Kidney (tissue), 14 donors: ENCODE measurements around the gene AFAP1L2. TPM values are rescaled to one million over a fixed set of nuclear protein-coding genes. Genes with fewer than 3 reads are reported as not detected.

Experiments
- DNase-seq, 5 donors: peaks; one replicate each; pipeline ENCODE4 v3.0.0-alpha.2; 2013 to 2020
- FAIRE-seq: peaks from 2 replicates; lab custom pipeline; 2012; peaks lifted over from hg19 to GRCh38; lab: Jason Lieb, UNC
- H3K27ac ChIP-seq, 2 donors: one replicate each; pipeline ENCODE4 v1.7.0; 2013; ENCODE audit warnings: low read depth in 2 of 2, low read length in 2 of 2, inconsistent platforms in 1 of 2
- H3K27me3 ChIP-seq: one replicate; pipeline ENCODE4 v1.7.1; 2013; ENCODE audit warnings: low read length, inconsistent platforms; ENCODE audit not compliant: control insufficient read depth, insufficient read depth
- H3K36me3 ChIP-seq, 3 donors: one replicate each; pipeline versions ENCODE4 v1.7.0 to v1.7.1; 2013; ENCODE audit warnings: low read length in 3 of 3, control low read depth in 1 of 3, inconsistent platforms in 1 of 3; ENCODE audit not compliant: insufficient read depth in 3 of 3, control insufficient read depth in 2 of 3
- H3K4me1 ChIP-seq, 3 donors: one replicate each; pipeline versions ENCODE4 v1.7.0 to v1.7.1; 2013; ENCODE audit warnings: low read length in 3 of 3, inconsistent platforms in 1 of 3, low read depth in 1 of 3; ENCODE audit not compliant: control insufficient read depth in 2 of 3, insufficient read depth in 2 of 3
- H3K4me3 ChIP-seq, 3 donors: one replicate each; pipeline versions ENCODE4 v1.7.0 to v1.8.1; 2013; ENCODE audit warnings: low read length in 3 of 3, control low read depth in 1 of 3, inconsistent platforms in 1 of 3
- H3K9ac ChIP-seq, 3 donors: one replicate each; pipeline versions ENCODE4 v1.7.0 to v1.7.1; 2013; ENCODE audit warnings: low read length in 3 of 3, control low read depth in 1 of 3, inconsistent platforms in 1 of 3
- H3K9me3 ChIP-seq, 3 donors: one replicate each; pipeline versions ENCODE4 v1.7.0 to v1.7.1; 2013; ENCODE audit warnings: low read length in 3 of 3, control low read depth in 1 of 3, inconsistent platforms in 1 of 3; ENCODE audit not compliant: control insufficient read depth in 2 of 3, insufficient read depth in 1 of 3
- intact Hi-C: fragments of 100-400 bp; cut with DNase I; formaldehyde crosslinking; loops from one replicate; pipeline ENCODE4 v1.11.1; 2022
- polyA plus RNA-seq: library from polyadenylated mRNA; stranded (reverse); fragments of 350-450 nt; fragmentation: Illumina TruSeq; extraction: RNeasy Lipid Tissue Mini Kit (QIAGEN cat#74804); gene quantifications from one replicate; pipeline ENCODE4 v1.2.3, GENCODE V29; 2014; ENCODE audit warnings: low read depth, low replicate concordance; ENCODE audit not compliant: insufficient read depth
- total RNA-seq: library from RNA; stranded (reverse); fragmentation: NEBNext Ultra II Directional; extraction: Animal tissue kit (Norgen Biotek cat#: 25700); gene quantifications from one replicate; pipeline ENCODE4 v1.2.1, GENCODE V29; 2021
- TF ChIP-seq, protein P1 (sequence below): IDR thresholded peaks from 3 replicates; pipeline ENCODE4 v1.5.1; 2012; ENCODE audit warnings: mild to moderate bottlenecking, moderate library complexity, borderline replicate concordance; ENCODE audit not compliant: insufficient read depth; ENCODE audit errors: extremely low read depth
- donor health status: control.
- donor health status: control.
- donor health status: control.
- donor health status: control.
- donor health status: control.
- donor health status: DM: yes; HTN: yes; CAD: no.
- donor health status: Normal renal cell carcinoma (clear cell type).

Gene AFAP1L2
- total and polyA plus RNA-seq, 2 donors from 2014 or later: 19.8 to 24.0 TPM

DNA sequence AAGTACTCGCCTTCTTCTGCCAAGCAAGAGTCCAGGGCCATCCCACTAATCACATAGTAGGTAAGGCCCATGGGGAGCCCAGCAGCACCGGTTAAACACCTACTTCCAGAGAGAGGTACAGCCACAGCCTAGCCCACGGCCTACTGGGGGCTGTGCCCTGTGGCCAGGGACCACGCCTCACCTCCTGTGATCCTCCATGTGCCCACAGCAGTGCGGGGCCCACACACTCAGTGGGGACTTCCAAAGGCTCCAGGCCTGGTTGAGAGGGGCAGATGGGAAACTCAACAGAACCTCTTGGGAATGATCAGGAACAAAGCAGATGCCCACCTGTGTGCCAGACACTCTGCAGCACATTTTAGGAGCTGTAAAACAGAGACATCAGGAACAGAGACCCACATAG is 19.7 kb downstream of the AFAP1L2 start:
- intact Hi-C loops: no loop called here
- no peaks in the 10 kb centered on the region for H3K27me3 ChIP-seq
- TF ChIP-seq, protein P1, sequence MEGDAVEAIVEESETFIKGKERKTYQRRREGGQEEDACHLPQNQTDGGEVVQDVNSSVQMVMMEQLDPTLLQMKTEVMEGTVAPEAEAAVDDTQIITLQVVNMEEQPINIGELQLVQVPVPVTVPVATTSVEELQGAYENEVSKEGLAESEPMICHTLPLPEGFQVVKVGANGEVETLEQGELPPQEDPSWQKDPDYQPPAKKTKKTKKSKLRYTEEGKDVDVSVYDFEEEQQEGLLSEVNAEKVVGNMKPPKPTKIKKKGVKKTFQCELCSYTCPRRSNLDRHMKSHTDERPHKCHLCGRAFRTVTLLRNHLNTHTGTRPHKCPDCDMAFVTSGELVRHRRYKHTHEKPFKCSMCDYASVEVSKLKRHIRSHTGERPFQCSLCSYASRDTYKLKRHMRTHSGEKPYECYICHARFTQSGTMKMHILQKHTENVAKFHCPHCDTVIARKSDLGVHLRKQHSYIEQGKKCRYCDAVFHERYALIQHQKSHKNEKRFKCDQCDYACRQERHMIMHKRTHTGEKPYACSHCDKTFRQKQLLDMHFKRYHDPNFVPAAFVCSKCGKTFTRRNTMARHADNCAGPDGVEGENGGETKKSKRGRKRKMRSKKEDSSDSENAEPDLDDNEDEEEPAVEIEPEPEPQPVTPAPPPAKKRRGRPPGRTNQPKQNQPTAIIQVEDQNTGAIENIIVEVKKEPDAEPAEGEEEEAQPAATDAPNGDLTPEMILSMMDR: no peak
- peak overlapping the region in 1 of 2 donors; percentile 37 for H3K27ac ChIP-seq
- H3K4me1 ChIP-seq: peaks cover 0 to 11% (median 9%) of the 10 kb centered on the region in 3 donors
- FAIRE-seq: no peak
- peak in 1 of 5 donors; percentile 51 for DNase-seq
- no peaks in the 10 kb centered on the region for H3K9me3 ChIP-seq
- H3K9ac ChIP-seq: no peak overlapping the region
- no peak overlapping the region for H3K4me3 ChIP-seq
- no peaks in the 10 kb centered on the region for H3K36me3 ChIP-seq

DNA sequence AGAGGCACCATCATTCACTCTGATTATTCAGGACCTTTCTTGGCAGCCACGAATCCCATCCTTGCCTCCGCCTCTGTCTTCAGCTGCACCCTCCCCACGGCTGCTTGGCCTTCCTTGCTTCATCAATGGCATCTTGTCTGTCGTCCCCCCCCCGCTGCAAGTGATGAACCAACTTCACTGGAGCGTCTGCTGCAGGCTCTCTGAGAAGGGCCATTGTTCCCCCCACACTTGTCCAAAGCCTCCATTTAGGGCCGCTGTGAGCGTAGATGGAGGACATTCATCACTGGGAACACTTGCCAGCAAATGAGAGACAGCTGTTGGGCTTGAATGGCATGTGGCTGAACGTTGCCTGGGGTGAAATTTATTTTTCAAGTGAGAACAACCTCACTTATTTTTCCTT is 20.1 kb downstream of the AFAP1L2 start:
- intact Hi-C loops: no loop called here
- no peak for DNase-seq
- H3K9ac ChIP-seq: no peak overlapping the region
- peaks cover 0 to 7% (median 7%) of the 10 kb centered on the region in 3 donors for H3K4me1 ChIP-seq
- TF ChIP-seq, protein P1: no peak
- no peak overlapping the region for H3K4me3 ChIP-seq
- H3K27me3 ChIP-seq: no peaks in the 10 kb centered on the region
- H3K27ac ChIP-seq: no peak overlapping the region
- no peaks in the 10 kb centered on the region for H3K9me3 ChIP-seq
- H3K36me3 ChIP-seq: no peaks in the 10 kb centered on the region
- no peak for FAIRE-seq

DNA sequence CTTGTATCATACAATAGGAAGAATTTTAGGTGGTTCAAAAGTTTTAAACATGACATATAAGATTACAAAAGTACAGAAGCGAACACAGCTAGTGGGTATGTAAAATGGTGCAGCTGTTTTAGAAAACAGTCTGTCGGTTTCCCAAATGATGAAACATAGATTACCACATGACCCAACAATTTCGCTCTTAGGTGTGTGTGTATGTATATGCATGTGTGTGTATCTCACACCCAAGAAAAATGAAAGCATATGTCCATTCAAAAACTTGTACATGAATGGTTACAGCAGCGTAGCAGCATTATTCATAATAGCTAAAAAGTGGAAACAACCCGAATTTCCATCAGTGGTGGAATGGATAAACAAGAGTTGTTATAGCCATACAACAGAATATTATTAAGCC is 23.5 kb downstream of the AFAP1L2 start:
- no peak overlapping the region for H3K9ac ChIP-seq
- no peaks in the 10 kb centered on the region for H3K9me3 ChIP-seq
- no peaks in the 10 kb centered on the region for H3K36me3 ChIP-seq
- TF ChIP-seq, protein P1: no peak
- no peak for DNase-seq
- intact Hi-C loops: no loop called here
- peaks cover 0 to 5% (median 0%) of the 10 kb centered on the region in 3 donors for H3K4me1 ChIP-seq
- no peak overlapping the region for H3K4me3 ChIP-seq
- FAIRE-seq: no peak
- H3K27ac ChIP-seq: no peak overlapping the region
- H3K27me3 ChIP-seq: no peaks in the 10 kb centered on the region

DNA sequence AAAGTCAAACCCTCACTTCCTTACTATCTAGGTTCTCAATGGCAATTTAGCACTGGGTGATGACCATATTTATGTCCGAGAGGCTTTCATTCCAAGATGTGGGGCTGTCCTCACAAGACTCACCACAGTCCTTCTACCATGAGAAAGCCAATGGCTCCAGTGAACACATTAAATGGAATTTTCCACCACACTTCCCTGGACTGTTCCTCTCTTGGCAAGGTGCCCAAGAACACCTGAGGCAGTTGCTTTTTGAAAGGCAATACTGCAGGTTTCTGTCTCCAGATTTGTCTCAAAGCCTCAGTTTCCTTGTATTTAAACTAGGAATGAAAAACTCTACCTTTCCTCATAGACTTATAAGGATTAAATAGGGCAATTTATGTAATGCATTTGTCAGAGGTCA is 24.2 kb downstream of the AFAP1L2 start:
- Histone ChIP-seq H3K4me1 (peaks cover 0 to 2% (median under 1%) of the 10 kb centered on the region in 3 donors), H3K9ac (no peak overlapping the region), H3K27ac (peak overlapping the region in 1 of 2 donors; percentile 63), H3K36me3 (no peaks in the 10 kb centered on the region), H3K27me3 (no peaks in the 10 kb centered on the region), H3K9me3 (no peaks in the 10 kb centered on the region), H3K4me3 (no peak overlapping the region)
- DNase-seq: no peak
- intact Hi-C loops: no loop called here
- TF ChIP-seq, protein P1: no peak
- no peak for FAIRE-seq
